ENCODE data around the gene TMEM131L.
"Not testable (repeated sequence)": the region's sequence is repeated elsewhere in the genome, so short reads cannot be mapped to it uniquely, and the experiment has no call there.

The TMEM131L gene

GRCh38 chr4:153507310-153508073 lies 41.3 kb downstream of the TMEM131L start:
- no peak for DNase-seq

GRCh38 chr4:153509212-153509611 lies 43.1 kb downstream of the TMEM131L start:
- DNase-seq, result not testable (repeated sequence)

- no peak for DNase-seq
Observed at GRCh38 chr4:153509724-153510123, 43.6 kb downstream of the TMEM131L start.

DNA sequence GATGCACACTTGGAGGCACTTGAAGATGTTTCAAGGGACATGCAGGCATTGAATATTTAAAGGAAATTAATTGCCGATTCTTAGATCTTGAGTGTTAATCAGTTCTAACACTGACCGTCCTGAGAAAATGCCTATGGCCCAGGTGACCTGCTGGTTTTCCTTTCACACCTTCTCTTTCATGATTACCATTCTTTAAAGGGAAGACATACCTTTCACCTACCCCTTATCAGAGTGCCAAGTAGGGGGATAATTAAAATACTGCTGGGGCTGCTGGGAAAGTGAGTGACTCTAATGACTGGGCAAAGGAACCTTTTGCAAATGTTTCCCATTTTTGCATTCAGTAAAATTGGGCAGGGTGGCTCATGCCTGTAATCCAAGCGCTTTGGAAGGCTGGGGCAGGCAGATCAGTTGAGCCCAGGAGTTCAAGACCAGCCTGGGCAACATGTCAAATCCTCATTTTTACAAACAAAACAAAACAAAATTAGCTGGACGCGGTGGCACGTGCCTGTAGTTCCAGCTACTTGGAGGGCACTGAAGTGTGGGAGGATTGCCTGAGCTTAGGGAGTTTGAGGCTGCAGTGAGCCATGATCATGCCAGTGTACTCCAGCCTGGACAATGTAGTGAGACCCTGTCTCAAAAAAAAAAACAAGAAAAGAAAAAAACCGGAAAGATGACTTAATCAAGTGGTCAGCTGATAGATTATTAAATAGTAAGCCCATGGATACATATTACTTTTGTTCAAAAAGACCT lies 44.3 kb downstream of the TMEM131L start:
- no peak for DNase-seq

DNA sequence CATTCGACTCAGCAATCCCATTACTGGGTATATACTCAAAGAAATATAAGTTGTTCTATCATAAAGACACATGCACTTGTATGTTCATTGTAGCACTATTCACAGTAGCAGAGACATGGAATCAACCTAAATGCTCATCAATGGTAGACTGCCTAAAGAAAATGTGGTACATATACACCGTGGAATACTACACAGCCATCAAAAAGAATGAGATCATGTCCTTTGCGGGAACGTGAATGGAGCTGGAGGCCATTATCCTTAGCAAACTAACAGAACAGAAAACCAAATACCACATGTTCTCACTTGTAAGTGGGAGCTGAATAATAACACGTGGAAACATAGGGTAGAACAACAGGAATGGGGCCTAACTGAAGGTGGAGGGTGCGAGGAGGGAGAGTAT lies 44.9 kb downstream of the TMEM131L start:
- DNase-seq, result no peak

GRCh38 chr4:153512162-153512852 lies 46.1 kb downstream of the TMEM131L start:
- no peak for DNase-seq

DNA sequence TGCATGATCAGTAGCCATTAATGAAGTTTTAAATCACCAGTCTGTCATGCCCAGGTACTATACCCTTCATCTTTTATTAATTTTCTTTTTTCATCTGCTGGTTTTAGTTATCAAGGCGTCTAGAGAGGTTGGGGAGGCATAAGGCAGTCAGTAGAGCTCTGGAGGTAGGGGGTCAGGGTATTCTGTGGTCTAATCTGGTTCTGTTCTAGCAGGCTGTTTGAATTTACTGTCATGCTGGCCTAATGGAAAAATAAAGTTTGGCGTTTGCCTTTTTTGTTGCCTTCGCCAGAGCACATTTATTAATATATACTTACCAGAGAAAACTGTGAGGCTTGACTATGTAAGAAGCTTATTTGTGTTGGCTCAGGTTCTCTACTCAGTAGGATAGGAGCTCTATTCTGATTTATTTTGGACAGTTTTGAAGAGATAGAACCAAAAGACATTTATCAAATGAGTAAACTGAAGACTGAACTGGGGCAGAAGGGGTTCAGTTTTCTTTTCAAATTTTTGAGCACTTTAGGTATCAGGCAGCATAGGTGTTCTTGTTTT lies 46.9 kb downstream of the TMEM131L start:
- DNase-seq, result no peak

GRCh38 chr4:153513596-153513995 lies 47.4 kb downstream of the TMEM131L start:
- DNase-seq, result no peak

DNA sequence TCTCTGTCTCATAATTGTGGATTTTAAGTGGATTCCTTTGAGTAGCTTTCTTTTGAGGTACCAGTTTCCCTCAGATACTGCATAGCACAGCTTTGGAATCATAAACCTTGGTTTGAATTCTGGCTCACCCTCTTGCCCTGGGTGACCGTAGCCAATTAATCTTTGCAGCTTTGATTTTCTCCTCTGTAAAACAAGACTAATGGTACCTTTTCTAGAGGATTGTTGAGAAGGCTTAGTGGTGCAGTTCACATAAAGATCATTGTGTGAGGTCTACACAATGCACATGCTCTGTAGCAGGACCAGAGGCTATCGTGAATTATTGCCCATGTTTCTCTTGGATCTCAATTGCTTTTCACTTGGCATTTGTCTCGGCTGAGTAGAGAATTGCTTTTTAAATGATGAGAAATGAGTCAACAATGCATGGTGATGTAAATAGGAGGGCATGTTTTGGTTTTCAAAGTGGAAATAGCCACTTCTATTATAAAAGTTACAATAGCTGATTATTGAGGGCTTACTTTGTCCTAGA lies 47.9 kb downstream of the TMEM131L start:
- DNase-seq, result no peak

DNA sequence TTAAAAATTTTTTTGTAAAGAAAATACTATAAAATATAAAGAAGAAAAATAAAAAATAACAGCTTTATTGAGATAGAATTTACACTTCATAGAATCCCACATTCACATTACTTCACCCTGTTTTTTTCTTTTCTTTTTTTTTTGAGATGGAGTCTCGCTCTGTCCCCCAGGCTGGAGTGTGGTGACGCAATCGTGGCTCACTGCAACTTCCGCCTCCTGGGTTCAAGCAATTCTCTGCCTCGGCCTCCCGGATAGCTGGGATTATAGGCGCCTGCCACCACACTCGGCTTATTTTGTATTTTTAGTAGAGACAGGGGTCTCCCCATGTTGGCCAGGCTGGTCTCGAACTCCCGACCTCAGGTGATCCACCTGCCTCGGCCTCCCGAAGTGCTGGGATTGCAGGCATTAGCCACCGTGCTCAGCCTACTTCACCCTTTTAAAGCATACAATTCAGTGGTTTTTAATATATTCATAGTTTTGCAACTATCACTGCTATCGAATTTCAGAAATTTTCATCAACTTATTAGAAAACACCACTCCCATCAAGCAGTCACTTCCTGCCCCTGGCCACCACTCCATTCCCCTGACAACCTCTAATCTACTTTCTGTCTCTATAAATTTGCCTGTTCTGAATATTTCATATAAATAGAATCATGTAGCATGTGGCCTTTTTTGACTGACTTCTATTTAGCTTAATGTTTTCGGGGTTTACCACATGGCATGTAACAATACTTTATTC lies 48.7 kb downstream of the TMEM131L start:
- DNase-seq, result no peak

DNA sequence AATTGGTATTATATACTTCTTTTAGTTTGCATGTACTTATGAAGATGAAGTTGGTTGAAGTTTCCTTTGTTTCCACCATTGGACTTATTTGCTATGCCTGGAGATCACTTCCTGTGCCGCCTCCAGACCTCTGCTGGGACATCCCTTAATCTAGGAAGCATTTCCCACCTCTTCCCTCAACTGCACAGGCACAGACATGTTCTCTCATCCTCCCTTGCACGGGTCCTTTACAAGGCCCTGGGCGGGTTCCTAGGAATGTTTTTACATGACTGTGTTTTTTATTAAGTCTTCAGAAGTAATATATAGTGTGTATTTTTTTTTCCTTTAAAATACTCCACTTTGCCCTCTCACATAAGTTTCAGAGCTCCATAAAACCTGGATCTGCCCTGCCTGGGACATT lies 51.0 kb downstream of the TMEM131L start:
- no peak for DNase-seq

DNA sequence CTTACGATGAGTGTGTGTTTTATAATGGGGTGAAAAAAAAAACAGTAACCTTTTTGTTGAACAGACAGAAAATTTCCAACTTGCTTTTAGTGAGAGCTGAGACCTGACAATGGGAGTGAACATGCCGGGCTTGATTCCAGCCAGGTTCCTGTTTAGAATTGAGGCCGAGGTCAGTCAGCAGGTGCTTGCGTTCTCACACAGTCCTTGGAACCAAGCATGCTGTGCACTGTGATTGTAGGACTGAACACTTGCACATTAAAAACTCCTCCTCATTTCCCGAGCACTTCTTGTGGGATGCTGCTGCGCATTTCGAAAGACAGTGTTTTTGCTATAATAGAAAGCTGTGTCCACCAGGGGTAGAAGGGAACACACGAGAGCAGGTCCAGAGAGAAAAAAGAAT lies 51.8 kb downstream of the TMEM131L start:
- DNase-seq, result no peak

- no peak for DNase-seq
Observed at GRCh38 chr4:153518637-153519389, 52.7 kb downstream of the TMEM131L start.

DNA sequence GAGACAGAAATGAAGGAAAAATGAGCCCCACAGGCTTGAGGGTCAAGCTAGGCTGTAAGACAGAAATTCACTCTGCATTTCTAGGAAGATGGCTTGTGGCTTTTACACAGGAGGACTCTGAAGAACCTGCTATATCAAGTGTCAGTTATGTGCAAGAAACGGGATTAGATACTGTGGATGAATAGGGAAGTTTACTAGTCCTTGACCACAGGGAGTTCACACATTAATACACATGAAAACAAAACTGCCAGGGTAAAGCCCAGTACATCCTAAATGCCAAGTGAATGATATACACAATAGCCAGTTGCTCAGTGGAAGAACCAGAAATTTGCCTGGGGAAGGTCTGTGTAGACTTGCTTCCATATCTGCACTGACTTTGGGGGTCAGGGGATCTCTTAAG lies 53.5 kb downstream of the TMEM131L start:
- no peak for DNase-seq

- no peak for DNase-seq
Observed at GRCh38 chr4:153520227-153520626, 54.1 kb downstream of the TMEM131L start.

- no peak for DNase-seq
Observed at GRCh38 chr4:153520801-153521329, 54.7 kb downstream of the TMEM131L start.

DNA sequence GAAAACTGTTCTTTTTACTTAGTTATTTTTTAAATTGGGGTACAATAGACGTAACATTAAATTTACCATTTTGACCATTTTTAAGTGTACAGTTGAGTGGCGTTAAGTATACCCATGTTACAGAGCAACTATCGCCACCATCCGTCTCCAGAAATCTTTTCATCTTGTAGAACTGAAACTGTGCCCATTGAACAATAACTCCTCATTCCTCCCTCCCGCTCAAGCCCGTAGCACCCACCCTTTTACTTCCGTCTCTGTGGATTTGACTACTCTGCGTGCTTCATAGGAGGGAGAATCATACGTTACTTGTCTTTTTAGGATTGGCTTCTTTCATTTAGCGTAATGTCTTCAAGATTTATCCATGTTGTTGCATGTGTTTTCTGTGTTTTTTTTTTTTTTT lies 55.3 kb downstream of the TMEM131L start:
- DNase-seq, result no peak

DNA sequence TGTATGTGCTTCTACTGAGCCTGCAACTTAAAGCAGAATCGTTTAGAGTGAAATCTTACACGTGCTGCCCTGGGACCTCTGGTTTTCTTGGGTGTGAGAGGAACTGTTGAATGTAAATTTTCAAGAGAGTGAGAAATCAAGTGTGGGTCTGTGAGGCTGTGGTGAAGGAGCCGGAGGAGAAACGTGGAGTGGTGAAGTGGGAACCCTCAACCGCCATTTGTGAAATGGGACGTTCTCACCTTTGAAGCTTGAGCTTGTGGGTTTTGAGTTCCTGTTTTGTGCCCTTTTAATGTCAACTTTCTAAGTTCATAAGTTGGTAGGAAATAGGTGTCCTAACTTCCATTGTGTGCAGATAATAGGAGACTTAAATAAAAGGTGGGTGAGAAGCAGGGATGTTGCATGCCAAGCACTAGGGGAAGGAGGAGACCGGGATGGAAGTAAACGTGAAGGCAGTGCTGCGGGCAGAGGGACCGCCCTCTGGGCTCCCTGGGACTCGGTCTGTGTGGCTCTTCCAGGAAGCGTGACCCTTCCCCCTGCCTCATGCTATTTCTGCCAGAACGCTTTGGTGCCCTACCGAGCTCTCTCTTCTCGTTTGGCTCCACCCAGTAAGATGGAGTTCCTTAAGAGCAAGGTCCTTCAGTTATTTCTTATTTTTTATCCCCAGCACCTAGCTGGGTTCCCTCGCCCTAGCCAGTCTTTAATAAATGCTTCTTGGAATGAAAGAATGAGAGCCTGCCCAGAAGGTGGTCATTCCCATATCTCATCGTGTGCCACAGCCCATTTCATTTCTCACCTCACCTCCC lies 56.0 kb downstream of the TMEM131L start:
- peak; percentile 75 for DNase-seq

- DNase-seq, result no peak
Observed at GRCh38 chr4:153522802-153523094, 56.6 kb downstream of the TMEM131L start.

GRCh38 chr4:153523164-153523796 lies 57.1 kb downstream of the TMEM131L start:
- no peak for DNase-seq

All from CD4-positive, alpha-beta T cell treated with Interleukin-17A for 4 hours (primary cell).